Spleen (tissue), 7 donors: ENCODE measurements around the gene PACRG.

Experiments
- POLR2AphosphoS5 ChIP-seq, 3 donors: sonication (generic); formaldehyde crosslinking; IDR thresholded peaks; one replicate each; pipeline ENCODE4 v1.5.1; 2017; ENCODE audit warnings: antibody characterized with exemption in 3 of 3
- TF ChIP-seq, protein P1 (sequence below), 11 experiments: fragments of 200-600 bp in 7 of 11; fragments of 450-650 bp in 4 of 11; sonication (generic) in 4 of 11; IDR thresholded peaks in 8 of 11; conservative IDR thresholded peaks in 3 of 11; 1 replicate in 7 of 11; 2 replicates in 4 of 11; pipeline versions ENCODE4 v1.4.0 to v1.8.0; 2016 to 2021; ENCODE audit warnings: antibody characterized with exemption in 11 of 11, inconsistent platforms in 4 of 11, mild to moderate bottlenecking in 1 of 11
- donor health status: DM: no; HTN: no; CAD: no; lungs with moderate emphysema.
- donor health status: DM: no; HTN: no; CAD: no.
- donor health status: DM: no; HTN: no; CAD: no.

DNA sequence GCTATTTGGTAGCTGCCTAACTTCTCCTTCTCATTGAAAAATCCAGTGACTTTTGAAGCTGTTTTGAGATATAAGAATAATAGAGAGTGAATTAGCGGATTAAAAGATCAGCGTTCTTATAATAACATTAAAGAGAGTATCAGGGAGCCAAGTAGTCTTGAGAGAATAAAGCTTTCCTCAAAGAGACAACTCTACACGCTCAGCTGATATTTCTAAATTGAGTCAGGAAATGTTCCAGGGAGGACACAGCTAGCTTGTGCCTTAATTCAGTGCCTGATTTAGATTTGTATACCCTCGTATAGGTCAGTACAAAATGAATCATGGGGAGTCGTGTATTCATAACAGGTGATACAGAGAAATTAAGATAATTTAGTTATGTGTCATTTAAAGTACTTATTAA lies 611.7 kb downstream of the PACRG start:
- TF ChIP-seq POLR2AphosphoS5 (IDR thresholded peaks at IDR 0.05), result no peak
- TF ChIP-seq, protein P1, sequence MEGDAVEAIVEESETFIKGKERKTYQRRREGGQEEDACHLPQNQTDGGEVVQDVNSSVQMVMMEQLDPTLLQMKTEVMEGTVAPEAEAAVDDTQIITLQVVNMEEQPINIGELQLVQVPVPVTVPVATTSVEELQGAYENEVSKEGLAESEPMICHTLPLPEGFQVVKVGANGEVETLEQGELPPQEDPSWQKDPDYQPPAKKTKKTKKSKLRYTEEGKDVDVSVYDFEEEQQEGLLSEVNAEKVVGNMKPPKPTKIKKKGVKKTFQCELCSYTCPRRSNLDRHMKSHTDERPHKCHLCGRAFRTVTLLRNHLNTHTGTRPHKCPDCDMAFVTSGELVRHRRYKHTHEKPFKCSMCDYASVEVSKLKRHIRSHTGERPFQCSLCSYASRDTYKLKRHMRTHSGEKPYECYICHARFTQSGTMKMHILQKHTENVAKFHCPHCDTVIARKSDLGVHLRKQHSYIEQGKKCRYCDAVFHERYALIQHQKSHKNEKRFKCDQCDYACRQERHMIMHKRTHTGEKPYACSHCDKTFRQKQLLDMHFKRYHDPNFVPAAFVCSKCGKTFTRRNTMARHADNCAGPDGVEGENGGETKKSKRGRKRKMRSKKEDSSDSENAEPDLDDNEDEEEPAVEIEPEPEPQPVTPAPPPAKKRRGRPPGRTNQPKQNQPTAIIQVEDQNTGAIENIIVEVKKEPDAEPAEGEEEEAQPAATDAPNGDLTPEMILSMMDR (IDR thresholded peaks at IDR 0.05 in 8 of 11, conservative IDR thresholded peaks at IDR 0.05 in 3 of 11), result no peak
